ENCODE measurements around the gene FAM20A.

The FAM20A gene

DNA sequence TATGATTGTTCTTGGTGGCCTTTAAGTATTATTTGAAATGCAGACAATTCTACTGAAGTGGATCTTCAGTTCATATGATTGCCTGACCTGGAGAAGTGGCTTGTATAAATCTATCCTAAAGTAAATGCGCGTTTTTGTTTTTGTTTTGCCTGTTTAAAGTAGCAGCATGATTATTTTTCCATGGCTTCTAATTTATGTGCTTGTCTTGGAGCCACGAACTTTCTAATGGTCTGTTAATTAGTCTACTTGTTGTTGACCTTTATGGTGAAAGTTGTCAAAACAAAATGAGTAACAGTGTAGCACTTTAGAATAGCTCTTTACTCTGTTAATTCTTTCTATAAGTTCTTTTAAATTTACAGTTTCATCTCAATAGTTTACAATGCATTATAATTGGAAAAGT is 87.2 kb downstream of the FAM20A start (continued):
- TF ChIP-seq ZSCAN30 (tag by site-specific recombination; IDR thresholded peaks at IDR 0.05): no peak
- TF ChIP-seq ZNF140 (tag by site-specific recombination; IDR thresholded peaks at IDR 0.05): no peak
- TF ChIP-seq, protein P1, sequence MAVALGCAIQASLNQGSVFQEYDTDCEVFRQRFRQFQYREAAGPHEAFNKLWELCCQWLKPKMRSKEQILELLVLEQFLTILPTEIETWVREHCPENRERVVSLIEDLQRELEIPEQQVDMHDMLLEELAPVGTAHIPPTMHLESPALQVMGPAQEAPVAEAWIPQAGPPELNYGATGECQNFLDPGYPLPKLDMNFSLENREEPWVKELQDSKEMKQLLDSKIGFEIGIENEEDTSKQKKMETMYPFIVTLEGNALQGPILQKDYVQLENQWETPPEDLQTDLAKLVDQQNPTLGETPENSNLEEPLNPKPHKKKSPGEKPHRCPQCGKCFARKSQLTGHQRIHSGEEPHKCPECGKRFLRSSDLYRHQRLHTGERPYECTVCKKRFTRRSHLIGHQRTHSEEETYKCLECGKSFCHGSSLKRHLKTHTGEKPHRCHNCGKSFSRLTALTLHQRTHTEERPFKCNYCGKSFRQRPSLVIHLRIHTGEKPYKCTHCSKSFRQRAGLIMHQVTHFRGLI (tag by site-specific recombination; IDR thresholded peaks at IDR 0.05): no peak
- 0 out of 2 replicates have a peak, but pooled peaks have one; percentile 52 for TF ChIP-seq GLI2 (tag by site-specific recombination; IDR thresholded peaks at IDR 0.05; ENCODE audit: borderline replicate concordance, low read depth)
- TF ChIP-seq ZNF677 (tag by site-specific recombination; IDR thresholded peaks at IDR 0.05): no peak
- 0 out of 2 replicates have a peak, but pooled peaks have one; percentile 51 for TF ChIP-seq SCRT2 (tag by site-specific recombination; IDR thresholded peaks at IDR 0.05)
- no peak for TF ChIP-seq ZNF701 (tag by site-specific recombination; IDR thresholded peaks at IDR 0.05)
- TF ChIP-seq ZNF664 (tag by site-specific recombination; IDR thresholded peaks at IDR 0.05): no peak
- TF ChIP-seq, protein P2, sequence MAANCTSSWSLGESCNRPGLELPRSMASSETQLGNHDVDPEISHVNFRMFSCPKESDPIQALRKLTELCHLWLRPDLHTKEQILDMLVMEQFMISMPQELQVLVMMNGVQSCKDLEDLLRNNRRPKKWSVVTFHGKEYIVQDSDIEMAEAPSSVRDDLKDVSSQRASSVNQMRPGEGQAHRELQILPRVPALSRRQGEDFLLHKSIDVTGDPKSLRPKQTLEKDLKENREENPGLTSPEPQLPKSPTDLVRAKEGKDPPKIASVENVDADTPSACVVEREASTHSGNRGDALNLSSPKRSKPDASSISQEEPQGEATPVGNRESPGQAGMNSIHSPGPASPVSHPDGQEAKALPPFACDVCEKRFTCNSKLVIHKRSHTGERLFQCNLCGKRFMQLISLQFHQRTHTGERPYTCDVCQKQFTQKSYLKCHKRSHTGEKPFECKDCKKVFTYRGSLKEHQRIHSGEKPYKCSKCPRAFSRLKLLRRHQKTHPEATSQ (tag by site-specific recombination; IDR thresholded peaks at IDR 0.05): no peak
- no peak for TF ChIP-seq ELK4 (IDR thresholded peaks at IDR 0.05; ENCODE audit: borderline replicate concordance, low read depth, low read length)
- no peak for TF ChIP-seq ZNF239 (tag by site-specific recombination; IDR thresholded peaks at IDR 0.05)
- no peak for TF ChIP-seq ZNF202 (tag by site-specific recombination; IDR thresholded peaks at IDR 0.05; ENCODE audit: borderline replicate concordance)
- no peak for TF ChIP-seq CTCF (tag by site-specific recombination; IDR thresholded peaks at IDR 0.05)
- TF ChIP-seq OVOL3 (tag by site-specific recombination; IDR thresholded peaks at IDR 0.05): no peak
- TF ChIP-seq ZNF704 (tag by site-specific recombination; IDR thresholded peaks at IDR 0.05): no peak
- no peak for TF ChIP-seq ZSCAN16 (tag by site-specific recombination; IDR thresholded peaks at IDR 0.05)
- TF ChIP-seq ZNF221 (tag by site-specific recombination; IDR thresholded peaks at IDR 0.05; ENCODE audit: borderline replicate concordance): no peak
- no peak for TF ChIP-seq ZNF335 (tag by site-specific recombination; conservative IDR thresholded peaks at IDR 0.05)
- TF ChIP-seq ZFP37 (tag by site-specific recombination; IDR thresholded peaks at IDR 0.05): no peak
- 0 out of 2 replicates have a peak, but pooled peaks have one; percentile 9 for TF ChIP-seq SP7 (tag by site-specific recombination; IDR thresholded peaks at IDR 0.05)
- TF ChIP-seq, protein P3, sequence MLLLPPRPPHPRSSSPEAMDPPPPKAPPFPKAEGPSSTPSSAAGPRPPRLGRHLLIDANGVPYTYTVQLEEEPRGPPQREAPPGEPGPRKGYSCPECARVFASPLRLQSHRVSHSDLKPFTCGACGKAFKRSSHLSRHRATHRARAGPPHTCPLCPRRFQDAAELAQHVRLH (tag by site-specific recombination; IDR thresholded peaks at IDR 0.05): no peak
- 0 out of 2 replicates have a peak, but pooled peaks have one; percentile 36 for TF ChIP-seq OSR2 (tag by site-specific recombination; IDR thresholded peaks at IDR 0.05)
- TF ChIP-seq, protein P4, sequence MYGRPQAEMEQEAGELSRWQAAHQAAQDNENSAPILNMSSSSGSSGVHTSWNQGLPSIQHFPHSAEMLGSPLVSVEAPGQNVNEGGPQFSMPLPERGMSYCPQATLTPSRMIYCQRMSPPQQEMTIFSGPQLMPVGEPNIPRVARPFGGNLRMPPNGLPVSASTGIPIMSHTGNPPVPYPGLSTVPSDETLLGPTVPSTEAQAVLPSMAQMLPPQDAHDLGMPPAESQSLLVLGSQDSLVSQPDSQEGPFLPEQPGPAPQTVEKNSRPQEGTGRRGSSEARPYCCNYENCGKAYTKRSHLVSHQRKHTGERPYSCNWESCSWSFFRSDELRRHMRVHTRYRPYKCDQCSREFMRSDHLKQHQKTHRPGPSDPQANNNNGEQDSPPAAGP (tag by site-specific recombination; IDR thresholded peaks at IDR 0.05): no peak
- TF ChIP-seq, protein P5, sequence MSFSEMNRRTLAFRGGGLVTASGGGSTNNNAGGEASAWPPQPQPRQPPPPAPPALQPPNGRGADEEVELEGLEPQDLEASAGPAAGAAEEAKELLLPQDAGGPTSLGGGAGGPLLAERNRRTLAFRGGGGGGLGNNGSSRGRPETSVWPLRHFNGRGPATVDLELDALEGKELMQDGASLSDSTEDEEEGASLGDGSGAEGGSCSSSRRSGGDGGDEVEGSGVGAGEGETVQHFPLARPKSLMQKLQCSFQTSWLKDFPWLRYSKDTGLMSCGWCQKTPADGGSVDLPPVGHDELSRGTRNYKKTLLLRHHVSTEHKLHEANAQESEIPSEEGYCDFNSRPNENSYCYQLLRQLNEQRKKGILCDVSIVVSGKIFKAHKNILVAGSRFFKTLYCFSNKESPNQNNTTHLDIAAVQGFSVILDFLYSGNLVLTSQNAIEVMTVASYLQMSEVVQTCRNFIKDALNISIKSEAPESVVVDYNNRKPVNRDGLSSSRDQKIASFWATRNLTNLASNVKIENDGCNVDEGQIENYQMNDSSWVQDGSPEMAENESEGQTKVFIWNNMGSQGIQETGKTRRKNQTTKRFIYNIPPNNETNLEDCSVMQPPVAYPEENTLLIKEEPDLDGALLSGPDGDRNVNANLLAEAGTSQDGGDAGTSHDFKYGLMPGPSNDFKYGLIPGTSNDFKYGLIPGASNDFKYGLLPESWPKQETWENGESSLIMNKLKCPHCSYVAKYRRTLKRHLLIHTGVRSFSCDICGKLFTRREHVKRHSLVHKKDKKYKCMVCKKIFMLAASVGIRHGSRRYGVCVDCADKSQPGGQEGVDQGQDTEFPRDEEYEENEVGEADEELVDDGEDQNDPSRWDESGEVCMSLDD (tag by site-specific recombination; IDR thresholded peaks at IDR 0.05): no peak
- TF ChIP-seq ZNF624 (tag by site-specific recombination; IDR thresholded peaks at IDR 0.05): no peak
- TF ChIP-seq PRDM6 (tag by site-specific recombination; IDR thresholded peaks at IDR 0.05): peak; percentile 55

Measured in HEK293 (cell line).